Activated CD8-positive, alpha-beta memory T cell treated with anti-CD3 and anti-CD28 coated beads for 4 hours (primary cell): ENCODE measurements around the gene TXNDC11.

Source experiments
- DNase-seq, 2 donors: peaks; one replicate each; pipeline ENCODE4 v3.0.0-alpha.2; 2020; ENCODE audit warnings: low read depth in 2 of 2

The TXNDC11 gene

DNA sequence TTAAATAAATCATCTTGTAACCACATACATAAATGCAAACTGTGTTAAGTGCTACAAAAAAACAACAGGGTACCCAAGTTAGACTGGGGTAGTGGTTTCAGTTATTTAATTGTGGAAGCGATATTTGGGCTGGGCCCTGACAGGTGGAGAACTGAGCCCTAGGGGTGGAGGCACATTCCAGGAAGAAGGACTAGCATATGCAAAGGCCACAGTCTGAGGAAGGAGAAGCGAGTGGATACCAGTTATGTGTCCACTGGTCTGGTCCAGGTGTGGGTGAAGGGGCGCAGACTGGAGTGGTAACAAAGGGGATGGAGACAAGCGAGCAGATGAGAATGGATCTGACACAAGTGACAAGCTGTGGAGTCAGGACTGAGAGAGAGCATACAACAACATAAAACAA, 22.9 kb downstream of the TXNDC11 start:
- no peak for DNase-seq

DNA sequence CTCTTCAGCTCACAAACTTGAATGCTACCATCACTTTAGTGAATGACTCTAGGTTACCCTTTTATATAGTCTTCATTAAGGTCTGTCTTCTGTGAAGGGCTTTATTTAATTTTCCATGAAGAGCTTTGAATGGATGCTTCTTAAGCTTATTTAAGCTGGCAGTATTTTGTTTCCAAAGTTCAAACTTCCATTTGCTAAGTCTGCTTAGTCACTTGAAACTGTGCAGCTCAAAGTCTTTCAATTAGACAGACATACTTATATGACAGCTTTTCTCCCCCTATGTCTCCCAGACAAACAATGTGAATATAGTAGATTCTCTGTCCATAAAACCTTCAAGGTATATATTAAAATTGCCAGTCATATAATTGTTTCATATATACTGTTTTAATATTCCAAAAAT, 23.5 kb downstream of the TXNDC11 start:
- DNase-seq = no peak

DNA sequence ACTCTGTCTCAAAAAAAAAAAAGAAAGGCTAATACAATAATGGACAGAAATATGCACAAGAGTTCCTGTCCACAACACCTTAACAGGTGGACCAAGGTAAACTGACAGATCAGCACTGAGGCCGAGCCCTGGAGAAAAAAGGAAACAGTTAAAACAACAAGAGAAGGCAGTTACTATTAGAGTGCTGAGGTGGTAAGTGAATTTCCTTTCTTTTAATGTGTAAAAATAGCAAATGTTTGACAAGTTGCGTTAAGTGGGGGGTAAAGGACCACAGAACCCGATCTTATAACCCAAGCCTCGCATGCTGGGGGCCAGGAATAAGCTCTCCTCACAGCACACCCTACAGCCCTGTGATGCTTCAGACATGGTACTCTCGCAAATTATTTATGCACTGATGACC, 24.8 kb downstream of the TXNDC11 start:
- no peak for DNase-seq

DNA sequence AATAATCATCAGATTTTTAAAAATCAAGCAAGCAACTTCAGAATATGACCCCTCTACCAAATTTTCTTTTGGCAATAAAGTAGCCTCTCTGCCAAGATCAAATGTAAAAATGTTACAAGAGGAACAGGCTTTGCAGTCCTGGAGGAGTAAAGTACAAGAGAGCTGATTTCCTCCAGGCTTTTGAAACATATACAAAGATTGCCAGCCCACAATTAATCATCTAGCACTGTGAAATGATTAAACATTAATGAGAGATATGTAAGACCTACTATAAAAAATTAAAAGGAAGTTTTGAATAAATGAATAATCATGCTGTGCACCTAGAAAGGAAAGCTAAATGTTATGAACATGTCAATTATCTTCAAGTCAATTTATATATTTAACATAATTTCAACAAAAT, 26.3 kb downstream of the TXNDC11 start:
- DNase-seq = no peak

DNA sequence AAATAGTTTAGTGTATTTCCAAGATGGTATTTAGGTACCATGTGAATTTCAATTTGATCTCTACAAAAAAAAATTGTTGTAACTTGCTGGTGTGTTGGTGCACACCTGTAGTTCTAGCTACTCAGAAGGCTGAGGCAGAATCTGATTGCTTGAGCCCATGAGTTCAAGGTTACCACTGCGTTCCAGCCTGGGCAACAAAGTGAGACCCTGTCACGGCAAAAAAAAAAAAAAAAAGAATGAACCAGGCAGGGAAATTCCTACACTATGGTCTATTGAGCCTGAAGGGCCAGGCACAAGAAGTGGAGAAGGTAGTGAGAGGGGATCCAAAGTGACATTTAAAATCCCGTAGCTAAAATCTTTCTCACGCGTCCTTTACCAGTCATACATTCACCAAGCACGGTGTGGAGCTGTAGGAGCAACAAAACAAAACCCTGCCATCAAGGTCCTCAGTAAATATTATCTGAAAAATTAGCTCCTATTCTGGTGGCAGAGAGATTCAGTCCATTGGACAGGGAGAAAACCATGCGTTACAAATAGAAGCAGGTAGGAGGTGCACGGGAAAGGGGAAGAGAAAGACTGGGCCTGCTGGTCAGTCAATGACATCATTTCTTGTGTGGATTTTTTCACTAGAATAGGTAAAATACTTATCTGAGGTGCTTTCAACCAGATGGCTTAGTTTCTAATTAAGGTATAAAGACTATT, 27.3 kb downstream of the TXNDC11 start:
- no peak for DNase-seq

DNA sequence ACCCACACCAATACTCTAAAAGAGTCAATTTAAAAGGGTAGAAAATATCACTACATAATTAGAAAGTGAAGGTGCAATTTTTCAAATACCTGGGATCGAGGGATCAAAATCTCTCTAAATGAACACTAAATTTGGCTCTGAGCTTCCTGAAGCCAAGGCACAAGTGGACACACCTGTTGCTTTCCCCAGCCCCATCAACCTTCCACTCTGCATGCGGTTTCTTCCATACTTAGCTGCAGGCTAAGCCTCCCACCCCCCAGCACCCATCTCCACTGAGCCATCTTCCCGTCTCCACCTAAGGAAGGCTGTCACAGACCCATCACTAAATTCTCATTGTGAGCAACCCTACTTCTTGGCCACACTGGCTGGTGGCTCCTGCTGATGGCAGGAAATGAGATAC, 30.5 kb downstream of the TXNDC11 start:
- DNase-seq = no peak

DNA sequence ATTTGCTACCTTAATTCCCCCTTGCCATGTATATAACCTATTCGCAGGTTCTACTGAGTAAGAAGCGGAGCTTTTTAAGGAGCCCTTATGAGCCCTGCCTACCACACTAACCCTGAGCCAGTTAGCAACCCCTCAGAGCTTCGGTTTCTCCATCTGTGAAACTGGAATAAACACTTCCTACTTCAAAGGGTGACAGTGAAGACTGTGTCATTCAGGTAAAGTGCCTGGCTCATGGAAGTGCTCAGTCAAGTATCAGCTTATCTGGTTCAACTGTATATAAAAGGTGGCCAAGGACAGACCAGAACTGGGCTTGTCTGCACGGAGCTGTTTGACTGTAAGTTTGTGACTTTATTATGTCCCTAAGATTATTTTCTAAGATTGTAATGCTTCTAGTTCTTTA, 31.0 kb downstream of the TXNDC11 start:
- DNase-seq = no peak

DNA sequence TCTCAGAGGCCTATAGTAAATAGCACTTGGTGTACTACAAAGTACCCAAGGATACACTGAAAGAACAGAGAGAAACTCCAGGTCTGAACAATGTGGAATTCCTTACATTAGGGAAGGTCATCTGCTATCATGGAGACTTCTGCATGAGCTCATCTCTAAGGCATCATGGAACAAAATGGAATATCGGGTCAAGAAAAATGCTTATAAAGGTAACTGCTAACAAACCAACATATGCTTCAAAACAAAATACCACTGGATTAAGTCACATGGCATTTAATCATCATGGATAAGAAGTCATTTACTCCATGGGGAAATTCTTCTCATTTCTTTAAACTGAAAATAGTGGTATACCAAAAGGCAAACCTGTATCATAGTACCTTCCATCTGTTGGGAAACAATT, 34.2 kb downstream of the TXNDC11 start:
- DNase-seq = no peak

DNA sequence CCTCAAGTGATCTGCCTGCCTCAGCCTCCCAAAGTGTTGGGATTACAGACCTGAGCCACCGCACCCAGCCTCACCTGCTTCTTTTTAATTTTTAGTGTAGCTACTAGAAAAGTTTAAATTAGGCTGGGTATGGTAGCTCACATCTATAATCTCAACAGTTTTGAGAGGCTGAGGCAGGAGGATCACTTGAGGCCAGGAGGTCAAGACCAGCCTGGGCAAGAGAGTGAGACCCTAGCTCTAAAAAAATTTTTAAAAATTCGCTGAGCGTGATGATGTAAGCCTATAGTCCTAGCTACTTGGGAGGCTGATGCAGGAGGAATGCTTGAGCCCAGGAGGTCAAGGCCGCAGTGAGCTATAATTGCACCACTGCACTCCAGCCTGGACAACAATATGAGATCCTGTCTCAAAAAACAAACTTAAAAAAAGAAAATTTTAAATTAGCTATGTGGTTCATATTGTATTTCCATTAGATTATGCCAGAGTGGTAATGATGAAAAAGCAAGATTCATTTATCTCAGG, 34.9 kb downstream of the TXNDC11 start:
- no peak for DNase-seq

DNA sequence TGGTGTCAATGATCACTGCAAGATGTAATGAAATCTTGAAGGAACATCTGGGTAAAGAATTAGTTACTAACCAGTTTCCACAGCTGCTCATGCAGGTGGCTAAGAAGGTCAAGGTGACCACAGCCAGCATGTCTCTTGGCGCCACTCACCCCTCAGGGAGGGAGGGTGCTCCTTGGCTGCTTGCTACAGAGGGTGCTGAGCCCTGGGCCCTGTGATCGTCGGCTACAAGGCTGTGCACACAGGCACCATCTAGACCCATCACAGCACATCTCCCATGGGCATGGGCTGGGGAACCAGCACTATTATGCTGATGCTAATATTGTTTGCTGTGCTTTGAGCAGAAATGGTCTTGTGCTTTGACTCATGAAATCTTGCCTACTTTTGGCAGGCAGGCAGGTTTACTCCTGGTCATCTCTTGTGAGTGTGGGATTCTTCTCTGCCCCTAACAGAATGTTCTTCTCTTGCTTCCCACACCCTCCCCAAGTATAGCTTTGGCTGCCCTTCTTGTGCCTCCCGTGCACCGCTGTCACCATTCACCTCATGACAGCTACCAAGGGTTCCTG, 36.4 kb downstream of the TXNDC11 start:
- DNase-seq = no peak

DNA sequence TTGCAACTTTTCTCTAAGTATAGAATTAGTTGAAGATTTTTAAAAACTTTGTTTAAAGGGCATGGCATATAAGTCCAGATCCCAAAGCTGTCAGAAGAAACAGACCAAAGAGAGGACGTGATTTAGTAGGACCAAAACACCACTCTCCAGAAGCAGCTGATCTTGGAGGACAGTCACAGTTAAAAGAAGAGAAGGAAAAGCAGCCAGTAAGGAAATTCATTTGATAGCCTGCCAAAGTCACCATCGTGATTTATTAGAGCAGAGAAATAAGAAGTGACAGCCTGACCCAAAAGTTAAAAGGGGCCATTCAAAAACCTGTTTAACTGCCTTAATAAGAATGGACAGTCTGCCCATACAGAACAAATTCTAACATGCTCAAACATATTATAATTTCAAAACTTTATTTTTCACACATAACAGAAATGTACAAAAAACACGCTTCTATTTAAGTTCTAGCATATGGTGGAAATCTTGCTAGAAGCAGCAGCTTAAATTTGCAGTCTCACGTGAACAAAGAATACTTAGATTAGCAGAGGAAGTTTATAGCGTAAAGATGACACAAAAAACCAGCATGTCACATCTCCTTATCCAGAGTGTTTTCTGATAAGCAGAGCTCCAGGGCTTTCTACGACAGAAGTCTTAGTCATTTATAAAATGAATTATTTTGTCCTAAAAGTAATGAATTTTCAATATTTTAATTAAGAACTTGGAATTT, 37.2 kb downstream of the TXNDC11 start:
- no peak for DNase-seq

DNA sequence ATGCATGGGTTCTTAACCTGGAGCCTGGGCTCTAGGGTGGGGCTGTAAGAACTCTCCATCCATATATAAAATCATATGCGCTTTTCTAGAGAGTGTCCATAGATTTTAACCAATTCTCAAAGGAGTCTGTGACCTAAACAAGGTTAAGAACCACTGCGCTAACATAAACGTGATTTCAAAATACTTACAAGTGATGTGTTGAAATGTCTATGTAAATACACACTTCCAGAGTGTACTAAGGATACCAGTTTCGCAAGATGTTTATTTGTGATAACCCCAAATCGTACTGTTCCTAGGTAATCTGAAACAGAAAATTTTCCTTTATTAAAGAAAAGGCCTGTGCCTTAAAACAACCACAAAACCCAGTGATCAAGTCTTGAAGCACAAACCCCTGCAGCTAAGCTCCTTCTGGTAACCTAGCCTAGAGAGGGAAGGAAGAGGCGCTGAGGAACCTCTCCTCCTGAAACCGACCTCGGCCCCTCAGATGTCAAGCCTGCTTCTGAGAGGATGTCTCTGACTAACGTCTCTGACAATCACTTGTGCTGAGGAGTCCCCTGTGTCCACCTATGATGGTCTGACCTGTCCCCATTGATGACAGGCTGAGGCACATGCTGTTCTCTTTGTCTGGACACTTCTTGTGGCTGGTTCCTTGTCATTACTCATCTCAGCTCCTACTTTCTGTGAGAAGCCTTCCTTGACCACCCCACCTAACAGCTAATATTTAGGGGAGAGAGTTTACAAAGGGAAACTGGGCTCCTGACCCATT, 42.2 kb downstream of the TXNDC11 start:
- no peak for DNase-seq

DNA sequence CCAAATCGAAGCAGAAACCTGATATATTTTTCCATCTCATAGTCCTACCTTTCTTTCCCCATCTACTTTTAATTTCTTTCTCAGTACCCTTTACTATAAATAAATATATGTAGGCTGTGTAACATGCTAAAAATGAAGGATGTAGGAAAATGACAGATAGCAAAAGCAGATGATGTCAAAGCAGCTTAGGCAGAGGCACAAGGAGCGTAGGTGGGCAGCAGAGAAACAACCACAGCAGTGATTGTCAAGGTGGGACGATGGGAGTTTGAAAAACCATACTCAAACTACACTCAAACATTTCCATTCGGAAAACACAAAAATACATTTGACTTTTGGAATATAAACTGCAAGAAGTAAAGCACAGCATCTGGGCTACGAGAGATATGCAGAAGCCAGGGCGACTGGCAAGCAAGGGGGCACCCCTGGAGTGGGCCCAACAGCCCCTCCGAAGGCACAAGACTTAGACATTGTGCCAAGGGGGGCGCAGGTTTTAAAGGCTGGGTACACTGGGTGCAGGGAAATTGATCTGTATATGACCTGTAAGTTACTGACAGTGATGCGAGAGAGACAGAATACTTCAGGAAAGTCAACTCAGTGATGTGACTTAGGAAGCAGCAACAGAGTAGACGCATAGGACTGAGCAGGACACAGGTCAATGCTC, 43.3 kb downstream of the TXNDC11 start:
- no peak for DNase-seq

DNA sequence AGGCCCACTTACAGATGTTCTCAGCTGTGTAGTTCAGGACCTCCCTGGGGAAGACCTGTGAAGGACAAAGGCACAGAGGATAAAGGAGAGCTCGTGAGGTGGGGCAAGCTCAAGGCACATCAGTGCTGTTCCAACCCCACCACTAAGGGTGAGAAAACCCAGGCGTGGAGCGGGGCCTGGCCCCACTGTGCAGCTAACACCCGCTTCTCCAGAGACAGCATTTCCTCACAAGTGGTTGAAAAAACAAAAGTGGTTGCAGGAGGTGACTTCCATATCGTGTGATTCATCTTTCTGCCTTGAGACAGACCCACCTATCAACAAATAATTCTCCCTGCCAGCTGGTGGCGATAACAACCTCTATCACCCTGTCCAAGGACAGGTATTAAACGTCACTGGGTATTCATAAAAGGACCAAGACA, 44.4 kb downstream of the TXNDC11 start:
- DNase-seq = no peak

DNA sequence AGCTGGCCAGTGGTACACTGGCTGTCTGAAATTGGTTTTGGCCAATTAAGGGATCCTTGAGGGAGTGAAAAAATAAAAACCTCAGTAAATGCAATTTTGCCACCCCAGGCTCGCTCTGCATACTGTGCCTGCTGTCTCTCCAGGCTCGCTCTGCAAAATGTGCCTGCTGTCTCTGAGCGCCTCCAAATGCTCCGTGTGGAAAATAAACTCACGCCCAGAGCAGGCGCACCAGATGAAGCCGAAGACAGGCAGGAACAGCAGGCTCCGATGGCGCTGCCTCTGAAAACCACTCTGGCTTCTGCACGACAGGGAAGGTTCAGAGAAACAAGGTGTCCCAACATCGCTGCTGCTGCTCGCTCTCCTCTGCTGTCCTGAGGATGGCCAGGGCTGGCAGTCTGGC, 45.3 kb downstream of the TXNDC11 start:
- no peak for DNase-seq

DNA sequence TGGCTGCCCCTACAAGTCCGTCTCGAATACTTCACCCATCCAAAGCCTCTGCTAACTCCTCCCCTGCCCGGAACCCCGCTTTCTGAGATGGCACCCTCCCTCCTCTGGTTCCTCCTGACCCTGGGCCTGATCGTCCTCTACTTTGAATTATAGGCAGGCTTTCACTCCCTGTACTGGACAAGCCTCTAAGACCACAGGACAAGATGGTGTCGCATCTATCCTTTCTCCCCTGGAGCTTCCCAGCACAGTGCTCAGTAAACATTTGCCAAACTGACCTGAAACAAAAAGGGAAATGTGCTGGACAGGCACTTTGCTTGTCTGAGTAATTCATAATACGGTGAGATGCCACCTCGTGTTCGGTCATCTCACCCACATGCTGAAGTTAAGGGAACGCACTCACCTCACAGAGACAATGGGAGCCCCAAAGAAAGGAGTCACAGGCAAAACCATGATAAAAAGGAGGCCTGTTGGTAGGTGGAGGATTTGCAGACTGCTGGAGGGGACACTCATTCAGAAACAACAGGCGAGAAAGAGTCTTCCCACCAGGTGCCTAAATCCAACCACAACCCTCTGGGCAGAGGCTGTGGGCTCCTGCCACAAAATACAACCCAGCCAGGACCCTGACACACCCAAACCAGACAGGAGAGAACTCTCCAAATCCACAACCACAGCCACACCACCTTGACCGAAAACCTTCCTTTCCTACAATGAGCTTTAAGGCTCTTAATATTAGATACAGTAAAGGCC, 46.2 kb downstream of the TXNDC11 start:
- no peak for DNase-seq

DNA sequence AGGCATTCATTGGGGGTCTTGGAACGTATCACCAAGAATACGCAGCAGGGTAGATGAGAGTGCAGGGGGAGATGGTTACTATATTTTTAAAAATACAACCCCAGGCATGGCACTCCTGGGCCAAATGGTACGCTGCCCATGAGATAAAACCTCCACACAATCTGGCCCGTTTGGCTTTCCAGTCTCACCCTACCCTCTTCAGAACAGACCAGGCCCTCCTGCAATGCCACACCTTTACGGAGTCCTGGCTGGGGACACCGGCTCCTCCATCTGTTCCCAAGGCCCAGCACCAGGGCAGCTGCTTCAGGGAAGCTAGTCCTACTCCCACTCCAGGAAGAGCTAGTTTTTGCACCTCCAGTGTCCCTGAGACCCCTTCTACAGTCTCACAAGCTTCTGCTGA, 50.0 kb downstream of the TXNDC11 start:
- DNase-seq = no peak

DNA sequence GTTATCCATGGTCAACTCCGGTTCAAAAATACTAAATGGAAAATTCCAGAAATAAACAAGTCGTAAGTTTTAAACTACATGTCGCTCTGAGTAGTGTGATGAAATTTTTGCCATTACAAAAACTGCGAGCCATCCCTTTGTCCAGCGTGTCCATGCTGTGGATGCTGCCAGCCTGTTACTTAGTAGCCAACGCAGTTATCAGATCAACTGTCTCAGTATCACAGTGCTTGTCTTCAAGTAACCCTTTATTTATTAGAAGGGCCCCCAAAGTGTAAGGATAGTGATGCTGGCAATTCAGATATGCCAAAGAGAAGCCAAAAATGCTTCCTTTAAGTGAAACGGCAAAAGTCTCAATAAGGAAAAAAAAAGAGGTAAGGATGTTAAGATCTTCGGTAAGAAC, 50.5 kb downstream of the TXNDC11 start:
- DNase-seq = no peak

DNA sequence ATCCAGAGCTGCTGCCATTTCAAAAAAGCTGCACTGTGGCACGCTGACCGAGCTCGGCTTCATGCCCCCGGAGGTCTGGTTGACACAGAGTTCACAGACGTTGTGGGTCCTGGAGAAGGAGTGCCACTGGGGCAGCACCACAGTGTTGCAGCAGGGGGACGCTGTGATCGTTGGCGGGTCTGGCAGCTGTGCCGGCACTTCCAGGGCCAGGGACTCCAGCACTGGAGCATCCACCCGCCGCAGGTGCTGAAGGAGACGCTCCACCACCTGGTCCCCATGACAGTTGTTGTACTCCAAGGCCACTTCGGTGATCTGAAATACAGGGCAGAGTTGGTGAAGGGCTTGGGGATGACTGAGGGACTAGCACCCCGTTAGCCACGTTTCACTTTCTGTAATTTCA, 50.9 kb downstream of the TXNDC11 start:
- no peak for DNase-seq

DNA sequence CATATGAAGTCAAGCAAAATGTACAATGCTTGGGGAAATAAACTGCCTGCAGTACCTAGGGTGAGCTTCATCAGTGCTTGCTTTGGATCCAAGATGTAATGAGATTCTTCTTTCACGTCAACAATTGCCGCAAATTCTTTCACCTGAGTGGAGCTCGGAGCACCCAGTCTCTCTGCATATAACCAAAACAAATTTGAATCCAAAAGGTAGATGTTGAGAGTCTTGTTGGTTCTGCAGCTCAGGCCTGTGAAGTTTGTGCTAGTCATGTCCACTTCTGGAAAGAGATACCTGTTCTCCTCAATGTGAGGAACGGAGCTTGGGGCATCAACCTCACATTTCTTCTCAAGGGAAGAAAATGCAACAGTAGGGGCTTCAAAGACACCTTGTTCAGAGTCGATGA, 51.4 kb downstream of the TXNDC11 start:
- DNase-seq = no peak
